HG02642 (cell line): ENCODE results near the gene ERBB4.

Experiments
- ATAC-seq: cut with Tn5 transposase; IDR thresholded peaks from one replicate; pipeline ENCODE4 v1.9.1; 2021; ENCODE audit warnings: mild to moderate bottlenecking; ENCODE audit not compliant: unreplicated experiment, poor library complexity

ERBB4 gene

DNA sequence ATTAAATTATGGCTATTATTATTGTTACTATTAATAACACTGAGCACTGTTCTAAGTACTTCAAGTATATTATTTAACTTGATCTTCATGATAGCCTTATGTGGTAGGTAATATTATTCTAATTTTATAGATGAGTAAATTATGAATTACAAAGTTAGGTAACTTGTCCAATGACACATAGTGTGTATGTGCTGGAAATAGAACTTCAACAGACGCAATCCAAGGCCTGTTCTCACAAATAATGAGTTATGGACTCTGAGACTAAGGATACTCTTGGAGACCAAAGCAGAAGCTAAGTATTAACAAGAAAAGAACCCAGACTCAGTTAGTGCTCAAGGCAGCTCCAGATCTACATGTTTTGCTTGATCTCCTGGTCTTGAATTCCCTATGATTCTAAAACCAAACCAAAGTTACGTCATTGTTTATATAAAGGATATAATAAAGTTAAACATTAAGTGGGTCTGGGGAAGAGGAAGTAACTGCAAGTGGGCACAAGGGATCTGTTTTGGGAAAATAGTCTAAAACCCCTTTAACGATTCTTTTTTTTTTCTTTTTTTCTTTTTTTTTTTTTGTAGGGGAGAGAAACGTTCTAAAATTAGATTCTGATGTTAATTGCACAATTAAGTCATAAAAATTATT, 211.3 kb downstream of the ERBB4 start:
- ATAC-seq, result no peak

DNA sequence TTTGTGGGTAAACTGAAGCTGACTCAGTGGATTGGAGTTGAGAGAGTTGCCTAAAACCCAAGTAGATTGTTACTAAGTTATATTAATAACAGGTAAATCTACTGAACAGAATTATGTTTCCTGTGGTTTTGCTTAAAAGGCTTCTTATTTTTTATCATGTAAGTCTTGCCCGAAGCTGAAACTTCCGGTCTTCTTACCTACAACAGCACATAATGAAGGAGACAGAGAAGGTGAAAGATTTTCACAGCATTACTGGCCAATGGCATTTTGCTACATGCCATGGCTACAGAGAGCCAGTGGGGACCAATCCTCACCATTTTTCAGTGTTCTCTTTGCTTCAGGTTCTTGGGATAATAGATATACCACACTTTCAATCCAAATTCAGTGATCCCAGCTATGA, 220.0 kb downstream of the ERBB4 start:
- ATAC-seq, result no peak

DNA sequence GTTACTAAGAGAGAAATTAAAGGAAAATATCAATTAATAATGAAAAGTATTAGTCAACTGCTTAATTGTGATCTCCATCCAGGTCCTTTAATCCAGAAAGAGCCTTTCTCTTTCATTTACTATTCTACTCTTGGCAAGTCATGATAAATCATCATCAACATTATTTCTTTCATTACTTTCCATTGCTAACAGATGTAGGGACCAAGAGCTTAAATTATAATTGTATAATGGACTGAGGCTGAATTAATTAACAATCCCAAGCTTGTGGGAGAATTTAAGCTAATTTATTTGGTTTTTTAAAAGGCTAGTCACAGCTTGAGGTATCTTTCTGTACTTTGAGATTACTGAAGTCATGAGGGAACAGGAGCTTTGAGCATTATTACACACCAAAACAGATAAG, 223.9 kb downstream of the ERBB4 start:
- no peak for ATAC-seq

- ATAC-seq, result no peak
Observed at GRCh38 chr2:212311807-212312404, 226.7 kb downstream of the ERBB4 start.

- ATAC-seq, result no peak
Observed at GRCh38 chr2:212299943-212300342, 238.7 kb downstream of the ERBB4 start.

- ATAC-seq, result no peak
Observed at GRCh38 chr2:212299333-212299732, 239.3 kb downstream of the ERBB4 start.

- no peak for ATAC-seq
Observed at GRCh38 chr2:212295571-212295970, 243.0 kb downstream of the ERBB4 start.

DNA sequence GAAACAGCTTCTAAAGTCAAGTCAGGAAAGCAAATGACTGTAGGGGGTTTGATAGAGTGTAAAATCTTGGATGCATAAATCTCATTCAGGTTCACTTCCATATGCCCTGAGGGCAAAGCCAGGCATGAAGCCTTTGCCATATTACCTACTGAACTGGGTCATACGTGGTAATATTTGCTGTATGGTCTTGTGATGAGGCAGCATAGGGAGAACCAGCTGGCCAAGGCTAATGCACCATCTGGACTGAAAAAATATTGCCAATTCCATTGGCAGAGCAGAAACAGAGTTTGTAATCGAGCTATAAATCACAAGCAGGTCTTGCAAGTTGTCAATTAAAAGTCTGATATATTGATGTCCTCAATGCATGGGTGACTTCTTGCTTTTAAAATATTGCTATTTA, 243.8 kb downstream of the ERBB4 start:
- ATAC-seq, result no peak

- ATAC-seq, result no peak
Observed at GRCh38 chr2:212289301-212289700, 249.3 kb downstream of the ERBB4 start.

DNA sequence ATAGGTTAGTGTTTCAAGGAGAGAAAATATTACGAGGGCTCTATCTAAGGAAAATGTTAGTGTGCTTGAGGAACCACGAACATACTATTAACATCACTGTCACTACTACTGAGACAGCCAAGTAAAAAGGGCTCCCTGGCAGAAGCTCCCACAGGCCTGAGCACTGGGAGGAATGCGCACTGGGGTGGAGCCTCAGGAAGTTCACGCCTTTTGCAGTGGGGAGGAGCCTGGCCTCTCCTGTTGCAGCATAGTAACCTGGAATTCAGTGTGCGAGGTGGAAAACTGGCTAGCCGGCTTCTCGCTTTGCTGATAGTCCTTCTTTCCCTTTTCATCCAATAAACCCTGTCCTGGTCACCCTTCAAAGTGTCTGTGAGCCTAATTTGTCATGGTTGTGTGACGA, 250.3 kb downstream of the ERBB4 start:
- no peak for ATAC-seq

GRCh38 chr2:212284166-212284565, 254.4 kb downstream of the ERBB4 start:
- ATAC-seq, result no peak

- ATAC-seq, result no peak
Observed at GRCh38 chr2:212282671-212283261, 255.8 kb downstream of the ERBB4 start.

GRCh38 chr2:212276813-212277212, 261.8 kb downstream of the ERBB4 start:
- no peak for ATAC-seq

- ATAC-seq, result no peak
Observed at GRCh38 chr2:212274215-212274614, 264.4 kb downstream of the ERBB4 start.

DNA sequence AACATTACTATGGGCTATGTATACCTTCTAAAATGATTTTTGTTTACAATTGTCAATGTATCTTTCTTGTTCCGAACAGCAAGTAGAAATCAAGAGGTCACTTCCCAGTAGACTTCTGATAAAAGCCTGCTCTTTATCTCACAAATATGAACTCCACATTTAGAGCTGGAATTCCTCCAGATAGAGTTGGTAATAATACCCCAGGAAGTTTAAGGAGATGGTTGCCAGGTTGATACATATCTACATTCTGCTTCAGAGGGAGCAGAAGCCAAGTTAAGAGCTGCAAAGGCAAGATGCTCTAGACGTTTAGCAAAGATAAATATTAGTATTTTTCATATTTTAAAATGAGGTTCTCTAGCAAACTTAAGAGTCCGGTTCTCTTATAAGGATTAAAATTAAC, 267.0 kb downstream of the ERBB4 start:
- no peak for ATAC-seq

DNA sequence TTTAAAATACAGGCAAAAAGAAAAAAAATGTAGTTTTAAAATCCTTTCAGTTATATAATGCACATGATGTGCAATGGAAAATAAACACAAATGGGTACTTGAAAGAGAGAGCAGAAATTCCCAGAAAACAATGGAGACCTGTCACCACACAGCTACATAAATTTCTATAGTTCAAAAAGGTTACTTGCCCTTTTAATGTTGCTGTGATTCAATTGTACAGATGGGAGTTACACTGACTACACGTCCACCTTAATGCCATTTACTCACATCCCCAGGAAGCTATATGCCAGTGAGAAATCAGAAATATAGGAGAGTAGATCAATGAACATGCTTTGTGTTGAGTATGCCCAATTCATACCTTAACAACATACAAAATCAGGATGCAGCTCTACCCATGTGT, 269.6 kb downstream of the ERBB4 start:
- no peak for ATAC-seq

DNA sequence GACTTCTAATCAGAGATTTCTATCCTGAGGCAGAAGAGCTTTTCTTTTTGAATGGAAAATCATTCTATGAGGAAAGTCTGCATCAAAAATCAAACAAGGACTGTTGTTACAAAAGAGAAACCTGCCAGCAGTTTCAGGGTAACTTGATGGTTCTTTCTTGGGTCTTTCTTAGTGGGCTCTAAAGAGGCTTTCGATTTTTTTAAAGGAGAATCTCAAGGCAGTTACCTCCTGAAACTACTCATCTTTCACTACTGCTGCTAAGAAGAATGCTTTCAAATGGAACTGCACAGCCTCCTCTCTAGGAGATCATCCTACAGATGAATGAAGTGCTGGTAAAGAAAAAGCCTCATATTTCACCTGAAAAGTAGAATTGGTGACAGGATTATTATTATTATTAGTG, 272.3 kb downstream of the ERBB4 start:
- no peak for ATAC-seq

DNA sequence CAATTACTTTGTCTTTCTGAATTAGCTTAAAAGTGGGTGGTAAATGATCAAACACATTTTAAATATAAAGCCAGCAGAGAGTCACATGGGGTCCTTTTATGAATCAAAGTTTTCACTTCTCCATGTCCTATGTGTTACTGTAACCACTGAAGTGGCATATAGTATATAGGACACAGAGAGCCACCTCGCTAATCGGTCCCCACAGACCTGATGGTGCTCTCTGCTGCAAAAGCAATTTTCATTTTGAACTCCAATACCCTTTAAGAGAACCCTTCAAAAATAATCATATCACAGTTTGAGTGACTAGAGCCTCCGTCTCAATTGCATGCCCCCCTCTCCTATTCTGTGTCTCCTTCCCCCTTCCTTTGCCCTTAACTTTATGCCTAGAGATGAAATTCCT, 272.8 kb downstream of the ERBB4 start:
- ATAC-seq, result no peak

- no peak for ATAC-seq
Observed at GRCh38 chr2:212264187-212264586, 274.4 kb downstream of the ERBB4 start.

DNA sequence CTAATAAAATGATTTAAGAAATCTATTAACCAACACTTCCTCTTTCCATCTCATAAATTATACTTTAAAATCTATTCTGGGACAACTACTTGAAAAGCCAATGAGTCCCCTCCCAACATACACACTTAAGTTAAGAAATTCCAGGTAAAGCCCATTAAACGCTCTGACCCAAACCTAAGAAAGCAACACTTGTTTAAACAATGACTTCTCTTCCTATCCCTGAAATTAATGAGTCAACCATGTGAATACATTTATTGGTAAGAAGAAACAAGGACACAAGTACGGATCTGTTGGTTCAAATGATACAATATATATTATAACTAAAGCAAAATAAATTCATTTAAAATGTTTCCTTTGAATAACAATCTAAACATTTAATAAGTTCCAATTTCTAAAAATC, 279.4 kb downstream of the ERBB4 start:
- ATAC-seq, result no peak

DNA sequence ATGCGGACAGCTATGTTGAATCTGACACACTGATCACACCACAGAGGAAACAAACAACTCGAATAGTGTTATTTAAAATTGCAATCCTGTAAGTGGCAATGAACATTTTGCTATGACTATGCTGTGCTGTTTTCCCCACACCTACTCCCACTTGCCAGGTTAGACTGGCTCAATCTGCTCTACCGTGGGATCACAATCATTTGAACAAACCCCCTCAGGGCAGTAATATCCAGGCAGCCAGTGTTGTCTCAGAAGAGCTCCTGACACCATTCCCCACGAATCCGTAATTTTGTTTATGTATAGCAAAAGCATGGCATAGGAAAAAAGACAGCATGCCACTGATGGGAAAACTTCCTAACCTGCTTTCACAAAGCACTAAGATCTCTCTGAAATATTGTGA, 284.3 kb downstream of the ERBB4 start:
- ATAC-seq, result no peak

DNA sequence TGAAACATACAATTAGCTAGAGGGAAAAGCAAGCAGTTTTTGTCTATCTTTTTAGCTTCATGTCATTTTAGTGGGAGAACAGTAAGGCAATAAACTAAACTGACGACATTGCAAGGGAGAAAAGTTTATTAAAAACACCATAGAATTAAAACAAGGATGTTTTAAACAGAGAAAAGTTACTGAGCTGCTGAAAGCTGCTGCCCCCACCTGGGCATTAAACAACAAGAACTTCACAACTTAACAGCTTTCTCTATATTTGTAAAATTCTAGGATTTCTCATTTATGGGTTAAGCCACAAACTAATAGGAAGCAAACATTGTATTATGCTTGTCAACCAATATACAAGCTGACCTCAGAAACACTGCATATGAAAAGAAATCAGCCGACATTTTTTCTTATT, 289.2 kb downstream of the ERBB4 start:
- no peak for ATAC-seq
